PFSK-1 (cell line): Measurements from ENCODE around the gene TP53.

Experiments used
- POLR2AphosphoS5 ChIP-seq: IDR thresholded peaks from 2 replicates; pipeline ENCODE4 v1.6.1; 2012; ENCODE audit warnings: low read depth, mild to moderate bottlenecking, control low read depth, low read length, moderate library complexity
- SIN3A ChIP-seq: IDR thresholded peaks from 2 replicates; pipeline ENCODE4 v1.6.1; 2012; ENCODE audit warnings: mild to moderate bottlenecking, low read length, moderate library complexity, borderline replicate concordance; ENCODE audit not compliant: insufficient read depth
- TAF1 ChIP-seq: IDR thresholded peaks from 2 replicates; pipeline ENCODE4 v1.6.1; 2012; ENCODE audit warnings: low read length, control low read depth, borderline replicate concordance; ENCODE audit not compliant: insufficient read depth
- TF ChIP-seq, protein P1 (sequence below), 2 experiments: IDR thresholded peaks; 2 replicates each; pipeline versions ENCODE4 v1.6.1 to v1.8.0; 2011 to 2012; ENCODE audit warnings: low read depth in 2 of 2, low read length in 2 of 2, control low read depth in 1 of 2, inconsistent platforms in 1 of 2, mild to moderate bottlenecking in 1 of 2, moderate library complexity in 1 of 2; ENCODE audit not compliant: insufficient read depth in 1 of 2

DNA sequence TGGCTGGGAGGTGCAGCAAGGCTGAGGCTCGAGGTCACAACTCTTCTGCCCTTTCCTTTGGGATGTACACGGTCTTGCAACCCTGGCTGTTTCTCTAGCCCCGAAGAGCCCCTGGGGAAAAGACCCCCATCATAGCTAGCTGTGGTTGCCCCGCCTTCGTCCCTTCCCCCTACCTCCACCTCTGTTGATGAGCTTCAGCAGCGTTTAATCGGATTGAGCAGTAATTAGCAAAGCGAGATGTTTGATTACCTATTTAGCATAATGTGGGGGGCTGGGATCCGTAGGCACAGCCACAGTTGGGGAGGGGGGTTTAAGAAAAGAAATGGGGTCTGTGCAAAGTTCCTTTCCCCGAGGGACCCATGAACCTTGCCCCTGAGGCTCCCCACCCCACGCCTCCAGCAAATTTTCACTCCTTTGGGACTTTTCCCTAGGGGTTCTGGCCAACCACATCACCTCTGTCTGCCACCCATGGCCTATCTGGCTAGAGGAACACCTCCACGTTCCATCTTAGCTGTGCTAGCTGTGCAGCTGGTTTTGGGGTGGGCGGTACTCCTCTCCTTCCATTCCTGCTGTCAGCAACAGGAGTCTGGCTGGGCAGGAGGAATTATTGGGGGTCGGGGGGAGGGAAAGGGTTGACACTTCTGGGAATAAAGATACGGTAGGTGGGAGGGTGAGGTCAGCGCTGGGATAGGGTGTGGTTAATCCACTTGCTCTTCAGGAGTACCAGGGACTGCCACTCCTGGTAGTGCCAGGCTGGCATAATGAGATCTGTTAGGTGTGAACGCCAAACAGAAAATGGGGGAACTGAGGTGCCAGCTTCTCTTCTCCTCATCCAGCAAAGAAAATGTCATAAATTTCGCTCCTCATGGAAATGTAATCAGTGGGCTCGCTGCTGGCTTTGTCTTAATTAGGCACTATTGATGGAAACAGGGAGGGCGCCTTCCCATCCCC is 28.9 kb upstream of the TP53 start:
- TF ChIP-seq TAF1 (no peak), SIN3A (no peak), POLR2AphosphoS5 (no peak)
- TF ChIP-seq, protein P1, sequence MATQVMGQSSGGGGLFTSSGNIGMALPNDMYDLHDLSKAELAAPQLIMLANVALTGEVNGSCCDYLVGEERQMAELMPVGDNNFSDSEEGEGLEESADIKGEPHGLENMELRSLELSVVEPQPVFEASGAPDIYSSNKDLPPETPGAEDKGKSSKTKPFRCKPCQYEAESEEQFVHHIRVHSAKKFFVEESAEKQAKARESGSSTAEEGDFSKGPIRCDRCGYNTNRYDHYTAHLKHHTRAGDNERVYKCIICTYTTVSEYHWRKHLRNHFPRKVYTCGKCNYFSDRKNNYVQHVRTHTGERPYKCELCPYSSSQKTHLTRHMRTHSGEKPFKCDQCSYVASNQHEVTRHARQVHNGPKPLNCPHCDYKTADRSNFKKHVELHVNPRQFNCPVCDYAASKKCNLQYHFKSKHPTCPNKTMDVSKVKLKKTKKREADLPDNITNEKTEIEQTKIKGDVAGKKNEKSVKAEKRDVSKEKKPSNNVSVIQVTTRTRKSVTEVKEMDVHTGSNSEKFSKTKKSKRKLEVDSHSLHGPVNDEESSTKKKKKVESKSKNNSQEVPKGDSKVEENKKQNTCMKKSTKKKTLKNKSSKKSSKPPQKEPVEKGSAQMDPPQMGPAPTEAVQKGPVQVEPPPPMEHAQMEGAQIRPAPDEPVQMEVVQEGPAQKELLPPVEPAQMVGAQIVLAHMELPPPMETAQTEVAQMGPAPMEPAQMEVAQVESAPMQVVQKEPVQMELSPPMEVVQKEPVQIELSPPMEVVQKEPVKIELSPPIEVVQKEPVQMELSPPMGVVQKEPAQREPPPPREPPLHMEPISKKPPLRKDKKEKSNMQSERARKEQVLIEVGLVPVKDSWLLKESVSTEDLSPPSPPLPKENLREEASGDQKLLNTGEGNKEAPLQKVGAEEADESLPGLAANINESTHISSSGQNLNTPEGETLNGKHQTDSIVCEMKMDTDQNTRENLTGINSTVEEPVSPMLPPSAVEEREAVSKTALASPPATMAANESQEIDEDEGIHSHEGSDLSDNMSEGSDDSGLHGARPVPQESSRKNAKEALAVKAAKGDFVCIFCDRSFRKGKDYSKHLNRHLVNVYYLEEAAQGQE (IDR thresholded peaks at IDR 0.05; ENCODE audit: insufficient read depth in 1 of 2, low read depth in 2 of 2, low read length in 2 of 2): no peak
